Stimulated activated CD4-positive, alpha-beta T cell treated with anti-CD3 and anti-CD28 coated beads, Interleukin-4, amount 100 ng/mL, for 4 hours (primary cell): ENCODE data around the gene CCDC12.
A peak's percentile ranks its signal among the peaks of the same experiment; 100 is the strongest.

Source experiments
- DNase-seq, 2 experiments: peaks; one replicate each; pipeline ENCODE4 v3.0.0-alpha.2; 2020

The CCDC12 gene

GRCh38 chr3:46888705-46889104 is 87.8 kb downstream of the CCDC12 start:
- DNase-seq, result no peak

- DNase-seq, result no peak
Measured at GRCh38 chr3:46887980-46888494, 88.5 kb downstream of the CCDC12 start.

- no peak for DNase-seq
Measured at GRCh38 chr3:46885612-46886011, 90.9 kb downstream of the CCDC12 start.

- no peak for DNase-seq
Measured at GRCh38 chr3:46884929-46885328, 91.6 kb downstream of the CCDC12 start.

GRCh38 chr3:46884427-46884826 is 92.1 kb downstream of the CCDC12 start:
- DNase-seq, result no peak

- no peak for DNase-seq
Measured at GRCh38 chr3:46883830-46884185, 92.7 kb downstream of the CCDC12 start.

GRCh38 chr3:46883054-46883829 is 93.3 kb downstream of the CCDC12 start:
- no peak for DNase-seq

- no peak for DNase-seq
Measured at GRCh38 chr3:46882377-46883053, 94.0 kb downstream of the CCDC12 start.

GRCh38 chr3:46881596-46882376 is 94.8 kb downstream of the CCDC12 start:
- DNase-seq, result peak in 1 of 2 experiments; percentile 19

GRCh38 chr3:46880884-46881595 is 95.5 kb downstream of the CCDC12 start:
- no peak for DNase-seq

- DNase-seq, result no peak
Measured at GRCh38 chr3:46878781-46879436, 97.6 kb downstream of the CCDC12 start.

GRCh38 chr3:46877406-46878125 is 99.0 kb downstream of the CCDC12 start, which contains the start of gene PTH1R:
TSS of gene PTH1R (plus strand) at chr3:46877721. CDS start at chr3:46883560, 5,839 bp downstream.
- no peak for DNase-seq

- DNase-seq, result no peak
Measured at GRCh38 chr3:46876313-46877300, 99.9 kb downstream of the CCDC12 start.

GRCh38 chr3:46875560-46875959 is 101.0 kb downstream of the CCDC12 start:
- DNase-seq, result no peak

GRCh38 chr3:46874430-46874829 is 102.1 kb downstream of the CCDC12 start:
- DNase-seq, result no peak

- peak in 1 of 2 experiments; percentile 9 for DNase-seq
Measured at GRCh38 chr3:46873521-46873920, 103.0 kb downstream of the CCDC12 start.
